Trophoblast cell (in vitro differentiated cells and primary cell): ENCODE measurements around the gene PPM1F.
"Not testable (repeated sequence)": the region's sequence is repeated elsewhere in the genome, so short reads cannot be mapped to it uniquely, and the experiment has no call there.

Source experiments
- DNase-seq, 2 donors: peaks; one replicate each; pipeline ENCODE4 v3.0.0-alpha.2; 2016
- H2AFZ ChIP-seq: 2 replicates; pipeline ENCODE4 v1.6.1; 2013; ENCODE audit warnings: low read length, moderate library complexity, mild to moderate bottlenecking; ENCODE audit not compliant: insufficient read depth, poor library complexity
- H2AK5ac ChIP-seq: 2 replicates; pipeline ENCODE4 v1.6.1; 2013; ENCODE audit warnings: mild to moderate bottlenecking, low read length
- H2BK120ac ChIP-seq: 2 replicates; pipeline ENCODE4 v1.6.1; 2013; ENCODE audit warnings: low read length, mild to moderate bottlenecking, moderate library complexity; ENCODE audit not compliant: insufficient read depth, poor library complexity
- H2BK12ac ChIP-seq: 2 replicates; pipeline ENCODE4 v1.6.1; 2013; ENCODE audit warnings: mild to moderate bottlenecking, low read length, moderate library complexity
- H2BK5ac ChIP-seq: 2 replicates; pipeline ENCODE4 v1.6.1; 2013; ENCODE audit warnings: low read length, low read depth, moderate library complexity, mild to moderate bottlenecking; ENCODE audit not compliant: poor library complexity
- H3K14ac ChIP-seq: 2 replicates; pipeline ENCODE4 v1.6.1; 2013; ENCODE audit warnings: mild to moderate bottlenecking, low read length
- H3K18ac ChIP-seq: 2 replicates; pipeline ENCODE4 v1.6.1; 2013; ENCODE audit warnings: mild to moderate bottlenecking, low read length
- H3K23ac ChIP-seq: 2 replicates; pipeline ENCODE4 v1.6.1; 2013; ENCODE audit warnings: low read length
- H3K27ac ChIP-seq: 2 replicates; pipeline ENCODE4 v1.5.1; 2013; ENCODE audit warnings: low read depth, mild to moderate bottlenecking, inconsistent platforms, low read length, moderate library complexity
- H3K27me3 ChIP-seq: 2 replicates; pipeline ENCODE4 v1.6.1; 2013; ENCODE audit warnings: inconsistent platforms, mild to moderate bottlenecking, low read length, moderate library complexity; ENCODE audit not compliant: insufficient read depth
- H3K36me3 ChIP-seq, 2 experiments: 1 replicate in 1 of 2; 2 replicates in 1 of 2; pipeline ENCODE4 v1.6.1; 2013; ENCODE audit warnings: low read length in 2 of 2, mild to moderate bottlenecking in 2 of 2, moderate library complexity in 1 of 2; ENCODE audit not compliant: insufficient read depth in 2 of 2, control insufficient read depth in 1 of 2
- H3K4ac ChIP-seq: 2 replicates; pipeline ENCODE4 v1.6.1; 2013; ENCODE audit warnings: low read depth, mild to moderate bottlenecking, low read length, moderate library complexity
- H3K4me1 ChIP-seq, 2 experiments: 1 replicate in 1 of 2; 2 replicates in 1 of 2; pipeline ENCODE4 v1.6.1; 2013; ENCODE audit warnings: low read length in 2 of 2, mild to moderate bottlenecking in 2 of 2, moderate library complexity in 1 of 2; ENCODE audit not compliant: insufficient read depth in 2 of 2, control insufficient read depth in 1 of 2
- H3K4me2 ChIP-seq: 2 replicates; pipeline ENCODE4 v1.6.1; 2013; ENCODE audit warnings: inconsistent platforms, mild to moderate bottlenecking, low read length, moderate library complexity
- H3K4me3 ChIP-seq: 2 replicates; pipeline ENCODE4 v1.5.1; 2013; ENCODE audit warnings: mild to moderate bottlenecking, low read depth, low read length, inconsistent platforms
- H3K79me1 ChIP-seq: one replicate; pipeline ENCODE4 v1.6.1; 2013; ENCODE audit warnings: low read length
- H3K79me2 ChIP-seq: 2 replicates; pipeline ENCODE4 v1.6.1; 2013; ENCODE audit warnings: low read length, mild to moderate bottlenecking; ENCODE audit not compliant: control insufficient read depth, insufficient read depth, poor library complexity
- H3K9ac ChIP-seq: 2 replicates; pipeline ENCODE4 v1.6.1; 2013; ENCODE audit warnings: mild to moderate bottlenecking, low read length
- H3K9me3 ChIP-seq: 2 replicates; pipeline ENCODE4 v1.6.1; 2013; ENCODE audit warnings: low read depth, mild to moderate bottlenecking, control low read depth, inconsistent platforms, low read length; ENCODE audit not compliant: insufficient read depth
- H4K12ac ChIP-seq: 2 replicates; pipeline ENCODE4 v1.6.1; 2013; ENCODE audit warnings: low read depth, mild to moderate bottlenecking, low read length, moderate library complexity
- H4K8ac ChIP-seq: 2 replicates; pipeline ENCODE4 v1.6.1; 2013; ENCODE audit warnings: low read depth, mild to moderate bottlenecking, low read length, moderate library complexity
- H4K91ac ChIP-seq: one replicate; pipeline ENCODE4 v1.6.1; 2013; ENCODE audit warnings: low read depth, mild to moderate bottlenecking, low read length, moderate library complexity
- WGBS: extraction: QIAGEN DNeasy Blood & Tissue Kit; methylation state at CpG from one replicate; pipeline ENCODE4 v1.1.7; 2013; ENCODE audit warnings: missing lambda C conversion rate; ENCODE audit not compliant: insufficient read length, insufficient coverage; ENCODE audit errors: extremely low coverage; 5-methylcytosine and 5-hydroxymethylcytosine counted together

PPM1F gene

GRCh38 chr22:21873619-21874018, 79.0 kb downstream of the PPM1F start:
- no peak overlapping the region for H2BK120ac ChIP-seq
- no peak overlapping the region for H4K91ac ChIP-seq
- H2AFZ ChIP-seq: no peak overlapping the region
- H3K36me3 ChIP-seq: no peaks in the 10 kb centered on the region
- H3K27ac ChIP-seq: no peak overlapping the region
- peak; percentile 43 to 75 for DNase-seq
- no peak overlapping the region for H3K23ac ChIP-seq
- H4K8ac ChIP-seq: no peak overlapping the region
- H4K12ac ChIP-seq: no peak overlapping the region
- no peak overlapping the region for H3K14ac ChIP-seq
- H2BK12ac ChIP-seq: no peak overlapping the region
- no peaks in the 10 kb centered on the region for H3K9me3 ChIP-seq
- H3K79me2 ChIP-seq: no peaks in the 10 kb centered on the region
- no peaks in the 10 kb centered on the region for H3K4me1 ChIP-seq
- no peak overlapping the region for H3K9ac ChIP-seq
- H3K18ac ChIP-seq: no peak overlapping the region
- H2BK5ac ChIP-seq: no peak overlapping the region
- WGBS: no CpG with 5 or more reads among the region's 7 CpGs
- H3K27me3 ChIP-seq: no peaks in the 10 kb centered on the region
- no peak overlapping the region for H3K4me3 ChIP-seq
- H3K4ac ChIP-seq: no peak overlapping the region
- H3K79me1 ChIP-seq: no peaks in the 10 kb centered on the region
- no peak overlapping the region for H2AK5ac ChIP-seq
- H3K4me2 ChIP-seq: no peak overlapping the region

DNA sequence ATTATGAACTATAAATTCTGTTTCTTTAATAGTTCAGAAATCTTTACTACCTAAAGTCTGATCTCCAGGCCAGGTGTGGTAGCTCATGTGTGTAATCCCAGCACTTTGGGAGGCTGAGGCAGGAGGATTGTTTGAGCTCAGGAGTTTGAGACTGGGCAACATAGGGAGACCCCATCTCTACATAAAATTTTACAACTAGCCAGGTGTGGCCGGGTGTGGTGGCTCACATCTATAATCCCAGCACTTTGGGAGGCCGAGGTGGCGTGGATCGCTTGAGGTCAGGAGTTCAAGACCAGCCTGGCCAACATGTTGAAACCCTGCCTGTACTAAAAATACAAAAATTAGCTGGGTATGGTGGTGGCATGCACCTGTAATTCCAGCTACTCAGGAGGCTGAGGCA, 79.9 kb downstream of the PPM1F start:
- H3K27me3 ChIP-seq, H3K36me3 ChIP-seq, H4K12ac ChIP-seq, H3K18ac ChIP-seq, H2AFZ ChIP-seq, H3K9ac ChIP-seq, H3K14ac ChIP-seq, H3K4me2 ChIP-seq, H3K79me1 ChIP-seq, H2BK120ac ChIP-seq, H4K91ac ChIP-seq, H3K4me1 ChIP-seq, H3K27ac ChIP-seq, H4K8ac ChIP-seq, H3K9me3 ChIP-seq, H2BK5ac ChIP-seq, H3K23ac ChIP-seq, H3K4me3 ChIP-seq, H2BK12ac ChIP-seq, H2AK5ac ChIP-seq, H3K4ac ChIP-seq, H3K79me2 ChIP-seq, DNase-seq: not testable (repeated sequence)
- no CpG with 5 or more reads among the region's 4 CpGs for WGBS
